Daoy (cell line): Measurements from ENCODE around the gene WWC1. TPM values are rescaled to one million over a fixed set of nuclear protein-coding genes. Genes with fewer than 3 reads are reported as not detected.
"Not testable (repeated sequence)": the region's sequence is repeated elsewhere in the genome, so short reads cannot be mapped to it uniquely, and the experiment has no call there.

Source experiments
- DNase-seq: peaks from one replicate; pipeline ENCODE4 v3.0.0-alpha.2; 2015; ENCODE audit warnings: low read depth
- total RNA-seq: library from RNA; depleted of rRNA; stranded (reverse); fragments of >200 nt; shearing (Covaris generic); gene quantifications from 2 replicates; pipeline ENCODE4 v1.2.3, GENCODE V29; 2014

Gene WWC1
- total RNA-seq, 1 experiment from 2014 or later = 17.4 TPM

DNA sequence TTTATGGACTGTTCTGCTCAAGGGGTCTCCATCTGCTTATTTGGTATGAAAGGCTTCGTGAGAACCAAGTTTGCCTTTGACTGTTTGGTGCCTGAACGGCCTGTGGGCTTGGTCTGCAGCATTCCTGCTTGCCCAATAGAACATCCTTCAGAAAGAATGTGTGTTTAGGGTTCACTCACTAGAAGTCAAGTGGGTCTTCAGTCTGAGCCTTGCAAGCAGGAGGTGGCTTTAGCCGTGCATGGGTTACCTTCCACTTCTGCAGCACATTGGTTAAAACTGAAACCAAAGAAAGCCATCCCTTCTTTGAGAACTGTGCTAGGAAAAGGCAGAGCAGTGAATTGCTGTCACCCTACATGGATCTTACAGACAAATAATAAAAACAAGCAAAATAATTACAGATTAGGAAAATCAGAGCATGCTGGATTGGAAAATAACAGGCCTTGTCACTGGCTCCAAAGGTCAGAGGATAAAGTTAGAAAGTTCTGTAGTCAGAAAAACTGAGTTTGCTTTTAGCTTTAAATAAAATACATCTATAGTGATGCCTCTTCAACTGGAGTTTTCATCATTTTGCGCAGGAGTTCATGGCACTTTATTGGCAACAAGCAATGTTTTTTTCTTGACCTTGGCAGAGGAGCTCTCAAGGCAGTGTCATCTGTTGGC is 16.6 kb downstream of the WWC1 start:
- DNase-seq = no peak

DNA sequence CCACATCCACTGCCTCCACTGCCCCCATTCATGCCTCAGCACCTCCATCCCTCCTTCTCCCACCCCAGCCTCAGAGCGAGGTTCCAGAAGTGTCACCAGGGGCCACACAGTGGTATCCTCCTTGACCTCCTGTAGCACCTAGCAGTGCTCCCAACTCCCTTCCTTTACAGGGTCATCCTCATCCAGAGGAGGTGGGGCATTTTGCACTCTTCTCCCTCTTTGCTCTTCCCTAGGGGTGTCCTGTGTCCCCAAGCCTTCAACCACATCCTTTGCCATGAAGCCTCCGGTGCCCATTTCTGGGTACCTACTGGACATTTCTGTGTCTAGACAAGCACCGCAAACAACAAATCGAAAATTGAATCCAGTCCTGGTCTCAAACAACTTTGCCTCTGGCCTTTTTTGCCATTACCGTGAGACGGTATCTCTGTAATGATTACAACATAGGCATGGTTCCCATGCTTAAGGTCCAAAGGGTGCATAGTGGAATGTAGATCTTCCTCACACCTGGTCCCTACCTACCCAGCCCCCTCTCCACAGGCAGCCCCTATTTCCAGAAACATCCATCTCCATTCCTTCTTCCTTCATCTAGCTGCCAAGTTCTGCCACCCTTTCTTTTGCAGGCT is 17.6 kb downstream of the WWC1 start:
- DNase-seq = no peak

DNA sequence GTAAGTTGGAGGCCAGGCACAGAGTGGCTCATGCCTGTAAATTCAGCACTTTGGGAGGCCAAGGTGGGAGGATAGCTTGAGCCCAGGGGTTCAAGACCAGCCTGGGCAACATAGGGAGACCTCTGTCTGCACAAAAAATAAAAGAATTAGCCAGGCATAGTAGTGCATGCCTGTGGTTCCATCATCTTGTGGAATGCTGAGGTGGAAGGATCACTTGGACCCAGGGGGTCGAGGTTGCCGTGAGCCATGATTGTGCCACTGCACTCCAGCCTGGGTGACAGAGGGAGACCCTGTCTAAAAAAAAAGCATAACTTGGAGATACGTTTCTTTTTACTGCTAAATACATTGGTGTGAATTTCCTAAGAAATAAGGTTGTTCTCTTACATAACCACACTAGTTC is 19.1 kb downstream of the WWC1 start:
- DNase-seq = not testable (repeated sequence)

DNA sequence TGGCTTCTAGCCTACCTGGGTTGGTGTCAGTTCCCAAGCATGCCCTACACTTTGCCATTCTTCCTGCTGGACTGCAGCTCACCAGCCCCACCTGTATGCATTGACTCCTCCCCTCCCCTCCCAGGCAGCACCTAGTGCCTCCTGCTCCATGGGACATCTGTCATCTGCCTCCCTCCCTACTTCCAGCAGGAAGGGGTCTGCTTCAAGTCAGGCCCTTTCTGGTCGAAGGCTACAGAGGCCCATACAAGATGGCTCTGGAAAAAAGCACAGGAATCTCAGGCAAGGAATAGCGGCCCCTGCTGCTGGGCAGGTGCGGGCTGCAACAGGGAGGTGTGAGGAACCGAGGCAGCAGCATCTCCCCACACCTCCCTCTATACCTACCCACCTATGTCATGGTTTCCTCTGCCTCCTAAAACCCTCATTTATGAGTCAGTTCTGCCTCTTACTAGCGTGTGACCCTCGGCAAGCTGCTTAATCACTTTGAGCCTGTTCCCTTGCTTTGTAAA is 19.7 kb downstream of the WWC1 start:
- DNase-seq = no peak

DNA sequence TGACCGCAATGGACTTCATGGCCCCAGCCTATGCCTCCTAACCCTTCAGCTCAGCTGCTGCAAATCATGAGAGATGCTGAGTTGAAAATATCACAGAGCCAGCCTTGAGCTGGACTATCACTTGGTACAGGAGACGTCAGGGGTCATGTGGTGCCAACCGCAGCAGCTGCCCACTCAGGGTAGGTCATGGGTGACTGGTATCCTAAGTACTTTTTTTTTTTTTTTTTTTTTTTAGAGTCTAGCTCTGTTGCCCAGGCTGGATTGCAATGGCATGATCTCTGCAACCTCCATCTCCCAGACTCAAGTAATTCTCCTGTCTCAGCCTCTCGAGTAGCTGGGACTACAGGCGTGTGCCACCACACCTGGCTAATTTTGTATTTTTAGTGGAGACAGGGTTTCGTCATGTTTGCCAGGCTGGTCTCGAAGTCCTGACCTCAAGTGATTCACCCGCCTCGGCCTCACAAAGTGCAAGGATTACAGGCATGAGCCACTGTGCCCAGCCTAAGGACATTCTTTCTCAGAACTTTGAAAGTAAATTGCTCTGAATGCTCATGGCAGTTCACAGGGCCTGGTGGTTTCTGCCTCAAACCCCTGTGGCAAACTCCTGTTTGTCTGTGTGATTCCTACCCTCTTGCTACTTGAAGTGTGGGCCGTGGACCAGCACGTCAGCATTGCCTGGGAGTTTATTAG is 21.3 kb downstream of the WWC1 start:
- no peak for DNase-seq

DNA sequence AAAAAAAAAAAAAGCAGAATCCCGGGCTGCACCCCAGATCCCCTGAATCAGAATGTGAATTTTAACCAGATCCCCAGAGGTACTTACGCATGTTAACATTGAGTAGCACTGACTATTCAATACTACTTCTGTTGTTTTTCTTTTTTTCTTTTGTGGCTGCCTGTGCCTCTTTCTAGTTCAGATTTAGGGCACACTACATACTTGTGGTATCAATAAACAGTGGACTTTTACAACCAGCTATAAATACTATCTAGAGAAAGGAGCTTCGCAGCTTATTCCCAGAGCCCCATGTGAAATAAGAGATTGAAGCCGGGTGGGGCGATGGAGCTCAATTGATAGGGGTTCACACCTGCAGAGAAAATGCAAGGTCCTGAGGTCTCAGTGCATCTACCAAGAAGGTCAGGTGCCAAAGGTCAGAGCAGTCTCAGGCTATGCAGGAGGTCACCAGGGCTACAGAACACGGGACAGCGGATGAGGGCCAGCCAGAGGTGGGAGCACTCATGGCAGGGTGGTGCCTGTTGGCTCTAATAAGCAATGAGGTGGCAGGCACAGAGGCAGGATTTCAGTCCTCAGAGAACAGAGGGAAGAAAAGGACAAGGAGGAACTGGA is 22.3 kb downstream of the WWC1 start:
- no peak for DNase-seq

DNA sequence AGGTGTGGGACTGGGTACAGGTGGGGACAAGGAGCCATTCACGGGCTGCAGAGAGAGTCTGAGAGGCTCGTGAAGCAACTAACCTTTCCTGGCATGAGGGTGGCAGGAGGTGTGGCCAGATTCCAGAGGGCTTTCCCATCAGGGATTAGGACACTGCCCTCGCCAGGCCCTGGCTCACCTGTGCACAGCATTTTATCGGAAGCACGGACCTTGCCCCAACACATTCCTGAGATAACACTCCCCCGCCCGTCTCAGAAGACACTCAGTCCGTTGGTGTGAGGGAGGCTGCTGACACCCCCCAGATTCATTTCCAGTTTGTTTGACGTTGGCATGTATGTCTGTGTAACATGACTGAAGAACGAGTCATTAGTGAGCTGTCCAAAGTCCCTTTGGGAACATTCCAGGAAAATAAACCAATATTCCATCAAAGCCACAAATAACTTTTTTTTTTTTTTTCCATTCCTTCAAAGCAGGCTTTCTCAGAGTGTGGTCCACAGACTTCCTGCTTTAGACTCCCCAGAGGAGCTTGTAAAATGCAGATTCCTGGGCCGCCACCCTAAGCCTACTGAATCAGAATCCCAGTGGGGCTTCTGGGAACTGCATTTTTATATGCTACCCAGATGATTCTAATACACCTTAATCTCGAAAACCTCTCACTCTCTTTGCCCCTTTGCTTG is 23.4 kb downstream of the WWC1 start:
- peak; percentile 88 for DNase-seq

DNA sequence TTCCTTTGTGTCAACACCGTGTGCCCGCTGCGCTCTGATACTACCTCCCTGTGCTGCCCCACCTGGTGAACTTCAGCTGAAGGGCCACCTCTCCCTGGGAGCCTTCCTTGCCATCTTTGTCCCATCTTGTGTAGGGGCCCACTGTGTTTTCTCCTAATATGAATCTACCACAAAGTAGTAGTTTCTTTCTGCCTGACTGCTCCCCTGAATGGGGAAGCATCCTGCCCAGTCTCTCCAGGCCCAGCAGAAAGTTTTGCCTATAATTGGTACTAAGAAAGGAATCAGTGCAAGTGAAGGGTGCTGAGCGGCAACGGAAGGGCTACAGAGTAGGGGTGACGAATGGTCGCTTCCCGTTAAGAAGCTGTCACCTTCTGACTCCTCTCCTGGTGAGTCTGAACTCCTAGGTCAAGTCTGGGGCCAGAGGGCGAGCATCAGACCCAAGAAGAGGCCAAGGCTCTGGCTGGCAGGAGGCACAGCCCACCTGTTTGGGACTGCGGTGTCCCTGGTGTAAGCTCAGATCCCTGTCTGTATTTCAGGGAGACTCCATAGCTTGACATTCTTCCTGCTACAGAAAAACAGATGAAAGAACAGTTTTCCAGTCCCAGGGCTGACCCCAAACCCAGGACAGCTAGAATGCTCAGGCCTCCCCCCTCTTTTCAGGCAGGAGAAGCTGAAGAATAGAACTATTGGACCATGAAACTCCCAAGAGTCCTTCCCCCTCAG is 24.1 kb downstream of the WWC1 start:
- no peak for DNase-seq

DNA sequence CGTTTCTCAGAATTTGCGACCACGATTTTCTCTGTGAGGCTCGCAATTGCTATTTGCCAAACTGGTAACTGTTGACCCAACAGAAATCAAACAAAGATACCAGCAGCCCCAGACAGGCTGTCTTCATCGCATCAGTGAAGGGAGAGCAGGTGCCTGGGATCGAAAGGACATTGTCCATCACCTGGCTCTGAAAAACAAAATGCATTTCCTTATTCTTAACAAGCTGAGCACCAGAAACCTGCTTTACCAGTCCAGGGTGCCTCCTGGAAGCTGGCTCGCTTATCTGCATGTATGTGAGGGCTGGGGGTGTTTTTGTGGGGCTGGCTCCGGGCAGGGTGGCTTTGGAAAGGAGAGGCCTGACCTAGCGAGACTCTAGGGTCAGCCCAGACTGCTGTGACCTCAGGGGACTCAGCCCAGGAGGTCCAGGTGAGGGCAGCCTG is 24.7 kb downstream of the WWC1 start:
- DNase-seq = no peak

DNA sequence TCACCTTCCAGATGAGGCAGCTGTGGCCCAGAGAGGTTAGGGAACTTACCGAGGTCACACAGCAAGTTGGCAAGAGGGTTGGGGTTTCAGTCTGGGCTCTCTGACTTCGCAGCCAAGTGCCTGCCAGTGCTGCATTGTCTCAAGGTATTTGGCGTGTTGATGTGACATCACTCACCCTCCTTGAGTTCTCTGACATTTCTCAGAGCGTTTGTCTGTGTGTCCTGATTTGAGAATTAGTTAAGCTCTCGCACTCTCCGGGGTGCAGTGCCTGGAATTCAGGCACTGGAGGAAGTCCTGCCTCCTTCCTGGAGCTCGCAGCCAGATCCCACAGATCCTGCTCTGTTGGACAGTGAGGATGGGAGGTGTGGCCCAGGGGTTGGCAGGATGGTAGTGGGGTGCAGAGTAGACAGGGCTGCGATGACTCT is 25.7 kb downstream of the WWC1 start:
- DNase-seq = no peak

DNA sequence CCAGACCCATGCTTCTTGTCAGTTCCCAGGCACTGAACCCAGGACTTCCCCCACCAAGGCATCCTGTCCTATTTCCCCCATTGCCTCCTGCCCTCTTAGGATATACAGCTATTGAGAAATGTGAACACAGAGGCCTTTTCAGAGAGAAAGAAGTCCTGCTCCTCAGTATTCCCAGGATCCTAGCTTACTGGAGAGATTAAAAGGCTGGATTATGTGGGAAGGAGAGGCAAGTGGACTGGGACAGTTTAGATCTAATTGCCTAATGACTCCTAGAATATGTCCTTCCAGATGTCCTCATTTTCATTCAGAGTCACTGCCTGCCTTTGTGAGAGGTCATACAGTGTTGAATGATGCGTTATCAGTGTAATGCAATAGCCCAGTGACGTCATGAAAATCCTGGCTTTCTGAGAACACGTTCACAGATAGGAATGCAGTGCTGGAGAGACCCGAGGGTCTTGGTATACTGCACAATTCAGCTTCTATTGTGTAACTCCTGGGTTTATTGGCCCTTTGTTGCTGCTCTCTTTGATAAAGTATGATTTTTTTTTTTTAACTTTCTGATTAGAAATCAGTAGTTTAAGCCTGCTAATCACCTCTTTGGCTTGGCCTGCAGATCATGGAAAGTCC is 26.2 kb downstream of the WWC1 start:
- peak; percentile 94 for DNase-seq

DNA sequence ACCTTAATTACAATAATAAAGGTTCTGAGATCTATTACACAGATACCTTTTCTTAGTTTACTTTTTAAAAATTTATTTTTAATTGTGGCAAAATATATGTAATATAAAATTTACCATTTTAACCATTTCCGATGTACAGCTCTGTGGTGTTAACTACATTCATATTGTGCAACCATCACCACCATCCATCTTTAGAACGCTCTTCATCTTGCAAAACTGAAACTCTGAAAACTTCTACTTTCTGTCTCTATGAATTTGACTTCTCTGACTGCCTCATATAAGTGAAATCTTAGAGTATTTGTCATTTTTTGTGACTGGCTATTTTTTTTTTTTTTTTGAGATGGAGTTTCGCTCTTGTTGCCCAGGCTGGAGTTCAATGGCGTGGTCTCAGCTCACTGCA is 26.8 kb downstream of the WWC1 start:
- DNase-seq = no peak

DNA sequence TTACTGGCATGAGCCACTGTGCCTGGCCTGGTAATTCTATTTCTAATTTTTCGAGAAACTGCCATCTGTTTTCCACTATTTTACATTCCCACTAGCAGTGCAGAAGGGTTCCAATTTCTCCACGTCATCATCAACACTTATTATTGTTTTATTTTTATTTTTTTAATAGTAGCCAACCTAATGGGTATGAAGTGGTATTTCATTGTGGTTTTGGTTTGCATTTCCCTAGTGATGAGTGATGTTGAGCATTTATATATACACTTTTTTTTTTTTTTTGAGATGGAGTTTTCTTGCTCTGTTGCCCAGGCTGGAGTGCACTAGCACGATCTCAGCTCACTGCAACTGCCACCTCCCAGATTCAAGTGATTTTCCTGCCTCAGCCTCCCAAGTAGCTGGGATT is 28.3 kb downstream of the WWC1 start:
- no peak for DNase-seq

DNA sequence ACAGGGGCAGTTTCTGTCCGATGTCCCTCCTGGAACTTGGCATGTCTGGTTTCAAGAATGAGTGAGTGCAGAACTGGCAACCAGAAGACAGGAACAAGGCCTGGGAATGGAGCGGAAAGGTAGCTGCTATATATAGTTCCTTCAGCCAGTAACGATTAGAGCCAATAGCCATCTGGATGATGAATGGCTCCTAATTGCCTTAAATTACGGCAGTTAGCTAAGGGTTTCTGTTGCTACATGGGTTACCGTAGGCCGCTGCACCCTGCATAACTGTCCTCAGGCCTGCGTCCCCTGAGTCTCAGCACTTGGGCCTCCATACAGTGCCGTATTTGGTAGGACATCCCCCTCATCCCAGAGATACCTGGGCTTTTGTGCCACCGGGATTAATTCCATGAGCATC is 29.4 kb downstream of the WWC1 start:
- DNase-seq = no peak

DNA sequence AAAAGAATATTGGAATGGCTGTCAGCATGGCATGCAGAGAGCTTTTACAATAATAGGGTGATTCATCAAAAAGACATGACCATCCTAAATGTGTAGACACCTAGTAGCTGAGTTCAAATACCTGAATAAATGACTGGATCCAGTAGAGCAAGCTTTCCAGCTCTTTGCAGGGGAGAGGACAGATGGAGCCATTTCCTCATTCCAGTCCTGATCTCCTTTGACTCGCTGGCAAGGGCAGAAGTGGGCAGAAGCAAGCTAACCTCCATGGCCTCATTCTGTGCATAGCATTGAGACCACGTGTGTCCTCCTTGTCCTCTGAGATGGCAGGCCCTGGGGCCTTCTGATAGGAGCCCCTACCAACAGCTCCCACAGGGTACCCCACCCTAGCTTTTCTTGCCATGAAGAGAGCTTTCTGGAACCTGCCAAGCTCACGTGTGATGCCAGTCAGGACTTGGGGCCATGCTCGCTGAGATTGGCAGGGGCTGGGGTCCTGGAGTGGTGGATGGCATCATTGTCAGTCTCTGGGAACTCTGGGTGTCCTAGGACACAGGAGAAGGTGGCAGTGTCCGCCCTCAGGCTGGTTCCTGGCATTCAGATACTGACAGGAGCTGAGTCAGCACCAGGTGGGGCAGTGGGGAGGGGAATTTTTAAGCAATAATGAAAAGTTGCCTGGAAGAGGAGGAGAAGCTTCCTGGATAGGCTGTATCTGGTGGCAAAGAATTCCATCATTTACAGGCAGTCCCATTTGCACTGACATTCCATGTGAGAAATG is 33.6 kb downstream of the WWC1 start:
- peak; percentile 58 for DNase-seq

DNA sequence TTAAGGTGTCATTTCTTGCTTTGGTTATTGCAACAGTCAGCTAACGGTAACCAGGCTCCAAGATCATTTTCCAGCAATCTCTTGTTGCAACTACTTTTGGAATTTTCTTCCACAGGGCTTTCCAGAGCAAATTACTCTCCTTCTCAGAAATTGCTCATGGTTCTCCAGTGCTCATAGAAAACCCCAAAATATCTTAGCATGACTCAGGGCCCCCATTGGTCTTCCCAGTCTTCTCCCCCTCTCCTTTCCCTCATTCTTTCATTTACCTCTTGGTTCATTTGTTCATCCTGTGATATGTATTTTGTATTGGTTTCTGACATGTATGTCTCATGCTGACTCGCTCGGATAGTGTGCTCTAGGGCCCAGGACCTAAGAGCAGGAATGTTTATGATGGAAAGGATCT is 35.6 kb downstream of the WWC1 start:
- DNase-seq = peak; percentile 49

DNA sequence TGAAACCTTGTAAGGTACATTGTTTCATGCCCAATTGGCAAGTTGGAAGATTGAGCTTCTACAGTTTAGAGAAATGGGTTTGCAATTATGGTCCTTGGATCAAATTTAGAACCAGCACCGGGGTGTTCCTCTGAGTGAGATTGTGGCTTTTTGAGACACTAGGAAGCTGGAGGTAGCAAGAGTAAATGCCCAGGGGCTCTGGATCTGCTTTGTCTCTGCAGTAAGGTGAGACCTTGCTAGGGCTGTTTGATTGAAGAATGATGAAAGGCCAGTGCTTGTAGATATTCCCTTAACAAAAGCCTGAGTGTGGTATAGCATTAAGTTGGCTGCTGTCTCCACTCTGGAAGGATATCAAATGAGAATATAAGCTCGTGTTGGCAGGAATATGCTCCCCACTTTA is 36.0 kb downstream of the WWC1 start:
- no peak for DNase-seq

DNA sequence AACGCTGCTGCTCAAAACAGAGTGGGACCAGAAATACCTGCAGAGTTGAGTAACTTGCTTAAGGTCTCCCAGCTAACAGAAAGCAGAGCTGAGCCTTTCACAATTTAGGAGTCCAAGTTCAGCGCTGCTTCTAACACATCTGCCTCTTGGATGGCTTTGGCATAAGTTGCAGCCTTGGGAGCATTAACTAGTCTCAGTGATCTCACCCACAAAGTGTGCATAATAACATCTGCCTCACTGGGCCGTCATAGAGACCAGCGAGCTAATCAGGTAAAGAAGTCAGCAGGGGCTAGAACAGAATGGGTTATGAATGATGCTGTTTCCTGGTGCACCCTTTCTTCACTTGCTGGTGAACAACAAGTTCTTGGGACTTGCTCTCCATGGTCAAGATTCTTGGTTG is 36.5 kb downstream of the WWC1 start:
- peak; percentile 44 for DNase-seq

DNA sequence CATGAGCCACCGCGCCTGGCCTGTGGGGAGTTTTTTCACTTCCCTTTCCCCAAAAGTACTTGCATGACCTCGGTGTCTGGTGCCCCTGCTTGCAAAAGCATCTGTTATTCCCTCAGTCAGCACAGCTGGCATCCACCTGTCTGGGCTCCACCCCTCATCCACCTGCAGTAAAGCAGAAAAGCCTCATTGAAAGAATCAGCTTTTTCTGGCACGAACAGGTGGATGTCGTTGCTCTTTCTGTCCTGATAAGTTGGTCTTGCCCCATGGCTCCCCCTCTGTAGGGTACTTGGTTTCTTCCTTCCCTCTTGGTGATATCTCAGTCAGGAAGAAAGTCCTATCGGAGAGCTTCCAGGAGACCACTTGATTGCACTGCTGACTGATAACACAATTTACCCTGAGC is 37.4 kb downstream of the WWC1 start:
- DNase-seq = no peak

DNA sequence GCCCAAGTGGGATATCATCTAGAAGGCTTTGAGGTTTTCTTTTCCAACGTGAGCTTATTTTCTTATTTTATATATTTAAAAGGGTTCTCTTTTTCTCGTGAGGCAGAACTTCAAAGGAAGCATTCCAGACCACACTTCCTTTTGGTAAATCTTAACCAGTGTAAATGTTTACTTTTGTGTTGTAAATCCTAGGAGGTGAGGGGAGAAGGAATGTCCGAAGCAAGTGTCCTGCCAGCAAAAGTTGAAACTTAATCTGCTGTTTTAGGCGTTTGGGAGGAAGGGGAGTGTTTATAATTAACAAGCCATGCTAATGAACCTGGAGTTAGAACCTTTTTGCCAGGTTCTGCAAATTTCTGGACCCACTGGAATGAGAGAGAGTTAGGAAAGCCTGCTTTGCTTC is 37.9 kb downstream of the WWC1 start:
- DNase-seq = no peak
